Stimulated activated CD4-positive, alpha-beta T cell treated with anti-CD3 and anti-CD28 coated beads, Interleukin-2, amount 100 ng/mL, for 24 hours (primary cell): ENCODE results near the gene BAIAP2L1.

Experiments used
- DNase-seq, 2 donors: peaks; one replicate each; pipeline ENCODE4 v3.0.0-alpha.2; 2020

BAIAP2L1 gene

DNA sequence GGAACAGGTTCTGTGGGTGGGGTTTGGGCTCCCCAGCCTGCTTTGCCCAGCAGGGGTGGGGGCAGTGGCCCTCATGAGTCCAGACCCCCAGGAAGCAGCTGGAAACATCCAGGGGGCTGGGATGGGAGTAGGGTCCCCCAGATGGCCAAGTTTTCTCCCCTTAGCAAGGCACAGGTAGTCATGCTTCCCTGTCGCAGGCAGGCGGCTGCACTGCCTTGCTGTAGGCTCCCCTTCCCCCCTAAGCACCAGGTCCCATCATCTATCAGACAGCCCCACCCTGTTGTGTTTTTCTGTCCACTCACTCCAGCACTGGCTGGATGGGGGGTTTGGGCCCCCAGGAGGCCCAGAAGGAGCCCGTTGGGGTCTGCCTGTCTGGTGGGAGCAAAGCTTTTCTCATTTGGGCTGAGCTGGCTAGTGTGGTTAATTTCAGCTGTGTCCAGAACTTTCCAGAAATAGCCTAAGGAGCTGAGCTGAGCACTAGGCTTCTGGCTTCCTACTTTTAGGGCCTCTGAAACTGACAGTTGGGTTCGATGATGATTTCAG is 111.5 kb downstream of the BAIAP2L1 start:
- no peak for DNase-seq

DNA sequence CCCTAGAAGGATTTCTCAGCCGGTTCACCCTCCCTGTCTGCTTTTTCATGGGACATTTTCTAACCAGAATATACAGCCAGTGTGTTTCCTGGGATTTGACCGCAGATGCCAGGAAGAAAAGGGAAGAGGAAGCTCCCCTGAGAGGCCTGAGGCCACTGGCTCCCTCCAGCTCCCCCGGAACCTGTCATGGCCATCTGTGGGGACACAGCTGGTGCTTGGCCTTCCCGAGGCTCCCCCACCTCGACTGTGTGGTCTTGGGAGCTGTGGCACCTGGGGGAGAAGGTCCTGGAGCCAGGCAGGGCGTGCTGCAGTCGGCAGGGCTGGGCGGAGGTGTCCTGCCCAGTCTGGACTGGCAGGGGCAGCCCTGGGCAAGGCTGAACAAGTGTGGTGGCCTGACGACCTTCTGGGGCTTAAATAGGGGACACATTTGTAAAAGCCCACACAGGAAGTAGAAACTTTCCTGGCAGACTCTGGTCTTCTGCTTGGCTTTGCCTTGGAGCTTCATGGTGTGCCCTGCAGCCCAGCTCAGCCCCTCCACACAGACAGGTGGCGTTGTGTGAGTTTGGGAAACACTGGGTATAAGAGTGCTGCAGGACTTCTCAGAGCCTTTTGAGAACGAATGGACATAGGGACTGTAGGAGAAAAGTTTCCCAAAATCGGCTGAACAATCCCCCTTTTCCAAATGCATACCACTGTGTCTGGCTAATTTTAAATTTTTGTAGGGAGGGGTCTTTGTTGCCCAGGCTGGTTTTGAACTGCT is 112.6 kb downstream of the BAIAP2L1 start:
- no peak for DNase-seq

DNA sequence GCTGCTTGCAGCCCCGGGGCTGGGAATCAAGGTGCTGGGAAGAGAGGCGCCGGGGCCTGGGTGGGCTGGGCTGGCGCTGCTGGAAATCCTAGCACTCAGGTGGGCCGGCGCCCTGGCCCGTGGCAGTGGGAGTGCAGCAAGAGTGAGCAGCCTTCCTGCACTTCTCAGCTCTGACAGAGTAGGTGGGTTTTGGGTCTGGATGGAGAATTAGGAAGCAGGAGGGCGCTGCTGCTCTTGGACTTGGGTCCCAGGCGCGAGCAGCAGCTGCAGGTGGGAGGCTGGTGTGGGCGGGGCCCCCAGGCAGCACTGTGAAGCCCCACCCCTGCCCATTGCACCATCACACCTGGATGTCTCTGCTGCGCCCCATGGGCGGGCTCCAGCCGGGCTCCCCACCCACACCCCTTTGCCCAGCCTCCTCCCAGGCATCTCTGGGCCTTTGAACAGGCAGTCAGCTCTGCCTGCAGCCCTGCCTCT is 113.4 kb downstream of the BAIAP2L1 start:
- no peak for DNase-seq

DNA sequence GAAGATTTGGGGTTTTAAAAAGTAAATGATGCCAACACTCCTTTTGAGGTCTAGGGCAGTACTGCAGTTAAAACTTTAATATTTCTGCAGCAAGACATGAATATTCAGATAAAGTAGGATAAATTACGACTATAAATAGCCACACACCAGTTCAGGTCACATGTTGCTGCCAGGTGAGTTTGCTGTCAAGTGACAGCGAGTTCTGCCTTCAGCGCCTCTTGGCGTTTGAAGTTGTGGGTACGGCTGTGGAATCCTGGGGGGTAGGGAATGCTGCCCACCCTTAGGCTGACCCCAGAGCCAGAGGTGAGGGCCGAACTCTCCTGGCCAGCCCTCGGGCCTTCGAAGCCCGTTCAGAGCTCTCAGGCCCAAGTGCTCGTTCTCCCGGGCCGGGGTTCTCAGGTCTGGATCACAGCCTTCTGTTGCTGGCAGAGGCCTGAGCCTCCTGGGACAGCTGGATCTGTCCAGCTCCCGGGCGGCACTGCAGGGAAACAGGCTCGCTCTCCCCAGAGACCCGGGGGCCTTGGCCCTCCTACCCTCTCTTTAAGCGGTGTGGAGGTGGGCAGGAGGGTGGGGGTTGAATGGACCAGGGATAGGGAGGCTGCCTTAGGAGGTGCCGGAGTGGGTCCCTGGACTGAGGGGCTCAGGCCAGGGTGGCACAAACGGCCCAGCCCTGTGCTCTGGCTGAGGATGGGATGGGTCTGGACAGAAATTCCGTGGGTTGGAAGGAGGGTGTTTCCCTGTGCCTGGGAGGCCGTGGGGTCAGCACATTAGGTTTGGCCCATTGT is 114.0 kb downstream of the BAIAP2L1 start:
- no peak for DNase-seq

DNA sequence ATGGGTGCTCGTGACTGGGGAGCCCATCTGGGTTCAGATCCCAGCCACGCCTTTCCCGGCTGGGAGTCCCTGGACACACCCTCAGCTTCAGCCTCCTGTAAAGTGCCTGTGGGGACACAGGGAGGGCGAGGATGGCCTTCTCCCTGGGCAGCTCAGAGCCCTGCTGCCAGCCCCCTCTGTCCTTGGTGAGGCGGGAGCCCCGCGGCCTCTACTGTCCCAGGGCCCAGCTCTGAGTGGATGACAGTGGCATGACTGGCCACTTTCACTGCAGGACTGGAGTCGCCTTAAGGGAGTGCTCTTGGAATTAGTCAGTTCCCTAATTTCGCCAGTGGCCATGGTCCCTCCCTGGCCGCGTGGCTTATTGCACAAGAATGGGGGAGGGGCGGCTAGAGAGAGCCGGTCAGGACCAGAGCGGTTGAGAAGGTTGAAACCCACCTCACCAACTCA is 114.8 kb downstream of the BAIAP2L1 start:
- DNase-seq, result no peak

DNA sequence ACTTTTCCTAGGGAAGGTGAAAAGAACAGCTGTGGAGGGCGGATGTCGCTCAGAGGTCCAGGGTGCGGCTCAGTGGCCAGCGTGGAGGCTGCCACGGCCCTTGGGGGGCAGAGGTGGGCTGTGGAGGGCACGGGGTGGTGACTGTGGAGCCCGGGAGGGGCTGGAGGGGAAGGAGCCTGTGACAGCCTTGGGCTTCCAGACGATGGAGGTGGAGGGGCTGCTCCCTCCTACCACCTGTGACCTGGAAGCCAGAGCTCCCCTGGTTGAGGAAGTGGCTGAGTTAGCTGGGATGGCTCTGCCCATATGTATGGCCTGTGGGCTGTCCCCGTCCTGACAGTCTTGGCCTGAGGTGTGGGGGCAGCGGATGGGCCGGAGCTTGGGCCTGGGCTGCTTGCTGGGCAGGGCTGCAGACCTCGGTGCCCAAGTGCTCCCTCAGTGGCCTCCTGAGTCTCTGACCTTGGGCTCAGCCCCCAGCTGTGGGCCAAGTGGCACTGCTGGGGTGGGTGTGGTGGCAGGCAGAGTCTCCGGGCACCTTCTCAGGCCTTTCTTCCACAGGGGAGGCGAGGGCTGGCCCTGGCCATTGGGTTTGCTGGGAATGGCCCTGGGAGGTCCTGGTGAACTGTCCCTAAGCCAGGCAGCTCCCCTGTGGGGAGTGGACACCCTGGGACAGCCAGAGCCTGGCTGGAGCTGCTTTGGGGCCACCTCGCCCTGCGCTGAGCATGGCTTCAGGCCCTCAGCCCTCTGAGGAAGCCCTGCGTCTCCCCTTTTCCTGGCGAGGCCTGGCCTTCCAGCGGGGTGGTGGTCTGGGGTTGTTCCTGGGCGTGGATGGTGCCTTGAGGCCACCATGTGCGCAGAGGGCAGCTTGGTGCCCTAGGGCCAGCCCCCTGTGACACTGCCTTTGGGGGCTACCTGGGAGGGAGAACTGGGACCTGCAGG is 115.5 kb downstream of the BAIAP2L1 start:
- no peak for DNase-seq

DNA sequence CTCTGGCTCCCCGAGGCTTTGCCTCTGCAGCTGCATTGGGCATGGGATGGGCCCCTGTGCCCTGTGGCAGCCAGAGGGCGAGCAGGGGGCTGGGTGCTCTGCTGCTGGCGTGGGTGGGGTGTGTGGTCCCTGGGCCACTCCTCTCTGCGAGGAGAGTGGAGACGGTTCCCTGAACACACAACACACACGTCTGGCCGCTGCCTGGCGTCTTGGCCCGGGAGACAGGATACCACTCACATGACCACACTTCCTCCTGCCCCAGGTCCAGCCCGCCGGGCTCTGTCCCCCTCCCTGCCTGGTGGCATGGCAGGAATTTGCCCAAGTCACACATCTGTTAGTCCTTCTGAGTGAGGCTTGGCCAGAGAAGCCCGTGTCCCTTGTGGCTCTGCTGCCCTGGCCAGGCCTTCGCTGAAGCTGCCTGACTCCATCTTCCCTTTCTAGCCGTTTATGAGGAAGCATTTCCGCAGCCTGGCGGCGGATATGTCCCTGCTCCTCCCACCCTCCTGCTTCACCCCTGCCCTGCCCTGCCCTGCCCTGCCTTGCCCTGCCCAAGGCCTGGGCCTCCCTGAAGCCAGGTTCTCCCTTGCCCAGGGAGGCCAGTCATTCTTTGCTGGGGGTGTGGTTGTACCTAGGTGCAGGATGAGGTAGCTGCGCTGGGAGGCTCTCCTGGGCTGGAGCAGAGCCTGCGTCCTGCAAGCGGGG is 116.4 kb downstream of the BAIAP2L1 start:
- no peak for DNase-seq

DNA sequence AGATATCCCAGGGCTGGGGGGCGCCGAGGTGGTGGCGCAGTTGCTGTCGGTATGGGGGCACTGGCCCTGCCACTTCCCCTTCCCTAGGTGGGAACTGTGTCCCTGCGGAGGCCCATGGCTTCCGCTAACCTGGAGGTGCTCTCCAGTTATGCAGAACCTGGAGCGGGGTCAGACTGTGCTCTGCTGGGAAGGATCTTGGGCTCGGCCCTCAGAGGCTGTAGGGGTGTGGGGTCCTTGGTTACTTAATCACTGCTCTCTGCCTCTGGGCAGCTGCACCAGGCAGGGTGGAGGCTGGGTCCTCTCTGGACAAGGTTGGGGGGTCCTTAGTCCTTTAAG is 117.0 kb downstream of the BAIAP2L1 start:
- no peak for DNase-seq

DNA sequence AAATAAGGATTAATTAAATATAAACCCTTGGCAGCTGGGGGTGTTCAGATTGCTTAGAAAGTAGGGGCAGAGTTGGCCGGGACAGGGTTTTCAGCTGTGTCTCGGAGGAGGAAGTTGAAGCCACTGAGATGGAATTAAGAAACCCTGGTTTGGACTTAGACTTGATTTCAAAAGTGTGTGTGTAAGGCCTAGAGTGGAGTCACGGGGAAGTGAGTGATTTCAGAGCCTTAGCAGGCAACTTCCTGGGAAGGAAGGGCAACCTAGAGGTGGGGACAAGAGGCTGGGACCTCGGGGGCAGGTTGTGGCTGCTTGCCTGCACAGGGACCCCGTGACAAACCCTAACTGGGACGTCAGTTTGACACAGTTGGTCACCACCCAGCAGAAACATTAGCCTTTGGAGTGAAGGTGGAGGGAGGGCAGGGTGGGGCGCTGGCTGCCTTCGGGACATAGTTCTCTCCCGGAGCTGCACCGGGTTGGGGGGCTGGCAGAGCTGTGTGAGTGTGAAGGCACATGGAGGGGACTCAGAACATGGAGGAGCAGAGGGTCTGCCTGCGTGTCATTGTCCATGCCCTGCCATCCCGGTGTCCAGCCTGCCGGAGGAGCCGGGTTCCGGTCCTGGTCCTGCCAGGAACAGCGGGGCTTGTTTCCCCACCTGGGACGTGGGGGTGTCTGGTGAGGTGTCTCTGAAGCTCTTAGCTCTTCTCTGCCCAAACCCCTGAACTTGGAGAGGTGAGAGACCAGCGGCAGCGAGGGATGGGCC is 117.6 kb downstream of the BAIAP2L1 start:
- DNase-seq, result no peak

DNA sequence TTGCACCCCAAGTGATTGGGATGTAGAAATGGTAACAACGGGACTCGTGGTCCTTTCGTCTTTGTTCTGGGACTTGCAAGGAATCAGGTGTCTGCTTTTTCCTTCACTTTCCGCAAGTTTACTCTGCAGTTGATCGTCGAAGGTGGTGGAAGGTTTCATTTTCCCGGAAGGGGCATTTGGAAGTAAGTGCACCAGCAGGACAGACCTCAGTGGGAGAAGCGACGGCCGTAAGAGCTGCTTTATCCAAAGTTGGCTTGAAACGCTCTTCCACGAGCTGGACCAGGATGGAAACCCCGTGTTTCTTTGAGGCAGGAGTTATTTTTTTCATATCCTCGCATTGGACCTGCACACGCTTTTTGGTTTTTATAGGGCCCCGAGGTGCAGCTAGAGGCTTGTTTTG is 118.2 kb downstream of the BAIAP2L1 start:
- no peak for DNase-seq

DNA sequence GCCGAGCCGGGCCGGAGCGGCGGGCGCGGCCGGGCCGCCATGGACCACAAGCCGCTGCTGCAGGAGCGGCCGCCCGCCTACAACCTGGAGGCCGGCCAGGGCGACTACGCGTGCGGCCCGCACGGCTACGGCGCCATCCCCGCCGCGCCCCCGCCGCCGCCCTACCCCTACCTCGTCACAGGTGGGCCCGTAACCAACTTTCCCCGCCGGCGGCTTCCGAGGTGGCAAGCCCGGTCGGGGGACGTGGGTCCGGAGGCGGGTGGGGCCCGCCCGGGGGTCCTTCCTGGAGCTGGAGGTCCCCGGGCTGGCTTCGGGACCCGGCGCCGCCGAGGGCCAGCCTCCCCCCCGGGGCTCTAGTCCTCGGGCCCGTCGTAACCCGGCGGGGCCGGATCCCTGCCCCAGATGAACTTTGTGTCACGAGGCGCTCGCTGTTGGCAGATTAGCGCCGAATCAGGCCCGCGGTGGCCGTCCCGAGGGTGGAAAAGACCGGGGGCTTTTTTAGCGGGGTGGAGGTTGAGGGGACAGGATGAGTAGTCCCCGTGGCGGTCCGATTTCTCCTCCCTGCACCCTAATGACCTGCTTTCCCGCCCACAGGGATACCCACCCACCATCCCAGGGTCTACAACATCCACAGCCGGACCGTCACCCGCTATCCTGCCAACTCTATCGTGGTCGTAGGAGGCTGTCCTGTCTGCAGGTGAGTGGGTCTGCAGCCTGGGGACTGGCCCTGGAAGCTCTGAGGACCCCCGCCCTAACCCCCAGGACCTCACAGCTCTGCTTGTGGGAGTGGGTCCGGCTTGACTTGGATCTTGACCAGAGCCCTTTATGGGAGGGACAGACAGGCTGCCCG is 118.9 kb downstream of the BAIAP2L1 start:
- DNase-seq, result peak; percentile 26 to 44

DNA sequence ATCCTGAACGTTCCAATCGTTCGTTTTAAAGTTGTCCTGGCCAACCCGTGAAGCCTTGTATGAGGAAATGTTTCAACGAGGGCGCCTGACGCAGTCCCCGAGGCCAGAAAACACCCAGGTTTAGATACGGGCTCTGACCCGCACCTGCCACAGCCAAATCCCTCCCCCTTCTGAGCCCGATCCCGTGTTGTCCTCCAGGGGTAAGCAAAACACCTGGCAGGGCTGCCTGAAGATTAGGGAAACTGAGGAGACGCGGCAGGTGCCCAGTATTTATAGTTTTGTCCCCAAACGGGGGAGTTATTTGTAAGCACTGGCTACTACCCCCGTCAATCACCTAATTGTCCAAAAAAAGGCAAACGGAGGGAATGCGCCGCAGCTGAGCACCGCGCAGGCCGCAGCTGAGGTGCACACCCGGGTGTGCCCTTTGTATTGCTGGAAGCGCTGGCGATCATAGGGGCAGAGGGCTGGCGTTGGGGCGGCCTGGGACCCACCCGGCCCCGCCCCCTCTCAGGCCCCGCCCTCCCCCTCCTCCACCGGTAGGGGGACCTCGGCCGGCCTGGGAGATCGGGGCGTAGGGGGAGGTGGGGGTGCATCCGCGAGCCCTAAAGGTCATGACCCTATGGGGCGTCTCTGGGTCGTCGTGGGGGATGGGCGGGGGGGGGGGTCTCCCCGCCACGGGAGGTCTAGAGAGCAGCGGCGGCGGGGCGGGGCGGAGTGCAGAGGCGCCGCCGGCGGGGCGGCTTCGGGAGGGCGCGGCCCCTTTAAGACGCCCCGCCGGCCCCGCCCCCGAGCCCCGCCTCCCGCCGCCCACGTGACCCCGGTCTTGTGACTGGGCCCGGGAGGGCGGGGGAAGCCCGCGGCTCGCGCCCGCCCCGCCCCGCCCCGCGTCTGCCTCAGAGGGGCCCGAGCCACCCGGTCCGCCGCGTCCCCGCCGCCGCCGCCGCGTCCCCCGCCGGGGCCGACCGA is 119.8 kb downstream of the BAIAP2L1 start, which contains the start of gene BRI3:
TSS of gene BRI3 (plus strand) at position 896 of the 966 bp plus-strand sequence. CDS start 110 bp downstream, outside the sequence.
- DNase-seq, result peak; percentile 91

DNA sequence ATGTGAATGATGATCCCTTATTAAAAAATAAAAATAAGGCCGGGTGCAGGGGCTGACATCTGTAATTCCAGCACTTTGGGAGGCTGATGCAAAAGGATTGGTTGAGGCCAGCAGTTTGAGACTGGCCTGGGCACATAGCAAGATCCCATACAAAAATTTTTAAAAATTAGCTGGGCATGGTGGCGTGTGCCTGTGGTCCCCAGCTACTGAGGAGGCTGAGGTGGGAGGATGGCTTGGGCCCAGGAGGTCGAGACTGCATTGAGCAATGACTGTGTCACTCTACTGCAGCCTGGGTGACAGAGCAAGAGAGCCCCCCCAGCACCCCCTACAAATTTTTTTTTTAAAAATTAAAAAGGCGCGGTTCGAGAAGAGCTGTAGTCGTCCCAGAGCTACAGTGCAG is 120.6 kb downstream of the BAIAP2L1 start:
- DNase-seq, result no peak

DNA sequence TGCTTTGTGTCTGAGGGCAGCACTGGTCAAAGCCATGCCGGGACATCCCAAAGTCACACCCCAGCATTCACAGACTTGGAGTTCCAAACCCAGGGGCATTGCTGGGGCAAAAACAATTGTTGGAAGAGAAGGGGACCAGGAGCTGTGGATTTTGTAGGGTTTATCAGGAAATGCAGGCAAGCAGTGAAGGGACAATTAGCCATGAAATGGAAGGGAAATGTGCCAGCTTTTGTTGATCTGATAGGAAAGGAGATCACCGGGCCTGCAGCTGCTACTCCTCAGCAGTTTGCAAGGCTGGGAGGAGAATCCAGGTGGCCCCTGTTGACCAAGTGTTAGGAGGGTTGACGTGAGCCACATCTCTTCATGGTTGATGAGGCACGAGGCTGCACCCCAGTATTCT is 122.0 kb downstream of the BAIAP2L1 start:
- DNase-seq, result no peak

DNA sequence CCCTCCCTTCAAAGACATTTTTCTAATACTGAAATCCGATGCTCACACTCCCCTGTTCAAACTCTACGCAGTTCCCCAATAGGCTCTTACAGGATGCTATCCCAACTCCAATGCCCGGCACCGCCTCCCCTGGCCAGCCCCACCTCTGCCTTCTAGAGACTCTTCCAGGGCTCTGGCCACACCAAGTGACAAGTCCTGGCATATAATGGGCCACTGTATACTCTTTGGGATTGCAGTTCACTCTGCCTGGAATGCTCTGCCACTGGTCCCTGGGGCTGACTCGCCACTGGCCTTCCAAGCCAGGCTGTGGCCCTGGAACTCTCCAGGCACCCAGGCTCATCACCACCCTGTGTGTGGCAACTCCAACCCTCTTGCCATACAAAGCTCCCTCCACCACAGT is 122.5 kb downstream of the BAIAP2L1 start:
- DNase-seq, result no peak

DNA sequence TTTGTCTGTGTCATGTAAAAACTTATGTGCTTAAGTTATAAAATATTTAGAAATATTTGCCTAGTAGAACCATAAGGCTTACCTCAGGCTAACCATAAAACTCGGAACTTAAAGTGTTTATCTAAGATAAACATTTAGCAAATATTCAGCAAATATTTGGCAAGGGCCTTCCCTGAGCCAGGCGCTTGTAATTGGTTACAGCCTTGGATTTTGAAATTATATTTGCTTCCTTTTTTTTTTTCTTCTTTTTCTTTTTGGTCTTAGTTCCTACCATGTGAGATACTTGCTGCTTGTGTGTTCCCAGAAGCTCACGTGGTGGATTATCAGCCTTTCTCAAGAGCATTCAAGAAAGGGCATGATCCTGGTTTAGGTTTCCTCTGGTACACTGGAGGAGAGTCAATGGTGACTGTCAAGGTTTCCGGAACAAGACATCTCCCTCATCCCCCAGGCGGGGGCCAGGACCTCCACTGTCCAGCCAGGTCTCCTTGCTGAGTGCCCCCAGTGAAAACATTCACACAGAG is 124.6 kb downstream of the BAIAP2L1 start:
- no peak for DNase-seq

DNA sequence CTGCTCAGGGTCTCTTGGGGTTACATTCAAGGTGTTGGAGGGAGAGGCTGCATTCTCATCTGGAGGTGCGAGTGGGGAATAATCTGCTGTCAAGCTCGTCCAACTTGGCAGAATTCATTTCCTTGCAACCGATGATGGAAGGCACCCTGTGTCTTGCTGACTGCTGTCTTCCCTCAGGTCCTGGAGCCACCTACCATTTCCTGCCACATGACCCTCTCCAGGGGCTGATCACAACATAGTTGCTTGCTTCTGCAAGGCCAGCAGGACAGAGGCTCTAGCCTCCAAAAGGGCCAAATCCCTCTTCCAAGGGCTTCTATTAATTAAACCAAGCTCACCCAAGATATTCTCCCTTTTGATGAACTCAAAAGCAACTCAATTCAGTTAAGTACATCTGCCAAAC is 133.6 kb downstream of the BAIAP2L1 start:
- DNase-seq, result no peak

DNA sequence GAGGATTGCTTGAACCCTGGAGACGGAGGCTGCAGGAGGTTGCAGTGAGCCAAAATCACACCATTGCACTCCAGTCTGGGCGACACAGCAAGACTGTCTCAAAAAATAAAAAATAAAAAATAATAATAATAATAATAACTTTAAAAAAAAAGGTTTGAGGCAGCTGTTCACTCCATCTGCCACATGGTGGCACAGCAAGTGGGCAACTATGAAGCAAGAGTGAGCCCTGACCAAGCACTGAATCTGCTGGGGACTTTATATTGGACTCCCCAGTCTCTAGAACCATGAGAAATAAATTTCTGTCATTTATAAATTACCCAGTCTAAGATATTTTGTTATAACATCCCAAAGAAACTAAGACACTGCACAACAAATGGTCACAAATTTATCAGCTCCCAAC is 134.1 kb downstream of the BAIAP2L1 start:
- no peak for DNase-seq

DNA sequence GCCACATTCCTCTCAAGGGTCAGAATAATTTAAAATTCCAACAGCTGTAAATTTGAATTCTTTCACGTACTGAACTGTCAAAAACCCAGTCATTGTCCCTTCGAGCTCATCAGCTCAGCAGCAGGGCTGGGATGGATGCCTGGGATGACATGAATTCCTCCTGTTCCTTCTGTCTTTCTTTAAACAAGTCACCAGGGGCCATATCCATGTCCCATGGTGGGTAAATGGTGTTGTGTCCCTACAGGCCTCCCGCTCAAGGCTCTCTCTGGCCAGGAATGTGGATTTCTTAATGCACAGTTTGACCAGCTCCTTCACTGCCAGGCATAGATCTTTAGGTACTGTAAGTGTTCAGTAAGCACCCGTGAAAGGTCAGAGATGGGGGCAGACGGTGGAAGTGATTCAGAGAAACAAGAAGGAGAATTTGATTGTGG is 135.0 kb downstream of the BAIAP2L1 start:
- no peak for DNase-seq
